Measurements from ENCODE around the gene AUH. TPM values are rescaled to one million over a fixed set of nuclear protein-coding genes. Genes with fewer than 3 reads are reported as not detected.

AUH gene
- total and polyA plus RNA-seq, 2 donors from 2014 or later, result 31.6 to 63.5 TPM

GRCh38 chr9:91341749-91342148 lies 20.0 kb downstream of the AUH start:
- no peak for TF ChIP-seq CTCF (IDR thresholded peaks at IDR 0.05; ENCODE audit: borderline replicate concordance, extremely low read depth, insufficient read depth)
- intact Hi-C loops (cut with DNase I), result no loop called here
- no peak for FAIRE-seq

GRCh38 chr9:91341258-91341746 lies 20.4 kb downstream of the AUH start:
- Histone ChIP-seq H3K27me3 (ENCODE audit: control insufficient read depth, insufficient read depth, low read length) (no peaks in the 10 kb centered on the region), H3K27ac (ENCODE audit: low read depth in 2 of 2, low read length in 2 of 2) (peak overlapping the region in 1 of 2 donors; percentile 18), H3K36me3 (ENCODE audit: control insufficient read depth in 2 of 3, insufficient read depth in 3 of 3, low read length in 3 of 3) (peaks cover 10 to 13% (median 11%) of the 10 kb centered on the region in 3 donors), H3K9me3 (ENCODE audit: control insufficient read depth in 2 of 3, insufficient read depth in 1 of 3, low read length in 3 of 3) (no peaks in the 10 kb centered on the region), H3K4me1 (ENCODE audit: control insufficient read depth in 2 of 3, insufficient read depth in 2 of 3, low read depth in 1 of 3, low read length in 3 of 3) (no peaks in the 10 kb centered on the region), H3K4me3 (ENCODE audit: low read length in 3 of 3) (no peak overlapping the region), H3K9ac (ENCODE audit: low read length in 3 of 3) (no peak overlapping the region)
- intact Hi-C loops (cut with DNase I), result no loop called here
- no peak for FAIRE-seq
- DNase-seq, result no peak
- TF ChIP-seq CTCF (IDR thresholded peaks at IDR 0.05; ENCODE audit: borderline replicate concordance, extremely low read depth, insufficient read depth), result no peak

More at GRCh38 chr9:91341749-91342148, 20.0 kb downstream of the AUH start:
- Histone ChIP-seq H3K9ac (ENCODE audit: low read length in 3 of 3) (no peak overlapping the region), H3K4me1 (ENCODE audit: control insufficient read depth in 2 of 3, insufficient read depth in 2 of 3, low read depth in 1 of 3, low read length in 3 of 3) (no peaks in the 10 kb centered on the region), H3K9me3 (ENCODE audit: control insufficient read depth in 2 of 3, insufficient read depth in 1 of 3, low read length in 3 of 3) (no peaks in the 10 kb centered on the region), H3K36me3 (ENCODE audit: control insufficient read depth in 2 of 3, insufficient read depth in 3 of 3, low read length in 3 of 3) (peaks cover 10 to 13% (median 11%) of the 10 kb centered on the region in 3 donors), H3K27ac (ENCODE audit: low read depth in 2 of 2, low read length in 2 of 2) (no peak overlapping the region), H3K4me3 (ENCODE audit: low read length in 3 of 3) (no peak overlapping the region), H3K27me3 (ENCODE audit: control insufficient read depth, insufficient read depth, low read length) (no peaks in the 10 kb centered on the region)
- DNase-seq, result no peak

- FAIRE-seq (no peak), DNase-seq (peak in 2 of 5 donors; percentile 35 to 63)
- Histone ChIP-seq H3K9me3 (ENCODE audit: control insufficient read depth in 2 of 3, insufficient read depth in 1 of 3, low read length in 3 of 3) (no peaks in the 10 kb centered on the region), H3K4me1 (ENCODE audit: control insufficient read depth in 2 of 3, insufficient read depth in 2 of 3, low read depth in 1 of 3, low read length in 3 of 3) (no peaks in the 10 kb centered on the region), H3K27ac (ENCODE audit: low read depth in 2 of 2, low read length in 2 of 2) (no peak overlapping the region), H3K36me3 (ENCODE audit: control insufficient read depth in 2 of 3, insufficient read depth in 3 of 3, low read length in 3 of 3) (peaks cover 10 to 13% (median 11%) of the 10 kb centered on the region in 3 donors), H3K27me3 (ENCODE audit: control insufficient read depth, insufficient read depth, low read length) (no peaks in the 10 kb centered on the region), H3K9ac (ENCODE audit: low read length in 3 of 3) (no peak overlapping the region), H3K4me3 (ENCODE audit: low read length in 3 of 3) (no peak overlapping the region)
- TF ChIP-seq CTCF (IDR thresholded peaks at IDR 0.05; ENCODE audit: borderline replicate concordance, extremely low read depth, insufficient read depth), result no peak
- intact Hi-C loops (cut with DNase I), result no loop called here
Observed at GRCh38 chr9:91340395-91340967, 21.2 kb downstream of the AUH start.

All from kidney (tissue), 14 donors.